ENCODE results near the gene RIPOR3. TPM values are rescaled to one million over a fixed set of nuclear protein-coding genes. Genes with fewer than 3 reads are reported as not detected.

Gene RIPOR3
- total and polyA plus RNA-seq, 9 of the 15 experiments (the other 6 are each of a cell fraction or from before 2014, with no cell fraction given), result 3.3 to 62.7 (median 21.4) TPM

- TF ChIP-seq ZFP36 (IDR thresholded peaks at IDR 0.05; ENCODE audit: low read depth, low read length, partially characterized antibody) (no peak), CHD1 (IDR thresholded peaks at IDR 0.05; ENCODE audit: low read length) (no peak), NCOA1 (IDR thresholded peaks at IDR 0.05; ENCODE audit: low read depth) (no peak), USF1 (CRISPR knock-in tag; IDR thresholded peaks at IDR 0.05) (no peak), MEF2D (tag; conservative IDR thresholded peaks at IDR 0.05; ENCODE audit: low read depth) (no peak), PHB (CRISPR knock-in tag; IDR thresholded peaks at IDR 0.05) (no peak), NBN (IDR thresholded peaks at IDR 0.05; ENCODE audit: low read depth) (peak; percentile 35; the same call in 1 of the 2 replicates), SMAD3 (CRISPR knock-in tag; conservative IDR thresholded peaks at IDR 0.05) (no peak), DMBX1 (CRISPR knock-in tag; IDR thresholded peaks at IDR 0.05; ENCODE audit: borderline replicate concordance) (no peak), CLOCK (CRISPR knock-in tag; IDR thresholded peaks at IDR 0.05; ENCODE audit: borderline replicate concordance) (no peak), DNMT1 (IDR thresholded peaks at IDR 0.05) (no peak), ZC3H8 (IDR thresholded peaks at IDR 0.05) (no peak), E4F1 (CRISPR knock-in tag; IDR thresholded peaks at IDR 0.05; ENCODE audit: borderline replicate concordance) (no peak), ZNF398 (CRISPR knock-in tag; IDR thresholded peaks at IDR 0.05) (no peak), ZNF395 (CRISPR knock-in tag; IDR thresholded peaks at IDR 0.05) (no peak), SRSF9 (IDR thresholded peaks at IDR 0.05; ENCODE audit: borderline replicate concordance, low read depth, low read length) (no peak), HDAC3 (IDR thresholded peaks at IDR 0.05; ENCODE audit: borderline replicate concordance, partially characterized antibody) (no peak), TEAD4 (IDR thresholded peaks at IDR 0.05; ENCODE audit: low read length) (peak; percentile 65), TEAD4 (CRISPR knock-in tag; IDR thresholded peaks at IDR 0.05; ENCODE audit: borderline replicate concordance) (no peak), ZNF165 (CRISPR knock-in tag; IDR thresholded peaks at IDR 0.05; ENCODE audit: borderline replicate concordance) (no peak)
Observed at GRCh38 chr20:50666709-50667298, 24.5 kb downstream of the RIPOR3 start (continued).

All from K562 (cell line).